ENCODE results near the gene CFDP1. TPM values are rescaled to one million over a fixed set of nuclear protein-coding genes. Genes with fewer than 3 reads are reported as not detected.

CFDP1 gene
- total and polyA plus RNA-seq, 2 of the 13 experiments (the other 11 are each of a cell fraction or from before 2014, with no cell fraction given): 78.6 to 153 TPM

DNA sequence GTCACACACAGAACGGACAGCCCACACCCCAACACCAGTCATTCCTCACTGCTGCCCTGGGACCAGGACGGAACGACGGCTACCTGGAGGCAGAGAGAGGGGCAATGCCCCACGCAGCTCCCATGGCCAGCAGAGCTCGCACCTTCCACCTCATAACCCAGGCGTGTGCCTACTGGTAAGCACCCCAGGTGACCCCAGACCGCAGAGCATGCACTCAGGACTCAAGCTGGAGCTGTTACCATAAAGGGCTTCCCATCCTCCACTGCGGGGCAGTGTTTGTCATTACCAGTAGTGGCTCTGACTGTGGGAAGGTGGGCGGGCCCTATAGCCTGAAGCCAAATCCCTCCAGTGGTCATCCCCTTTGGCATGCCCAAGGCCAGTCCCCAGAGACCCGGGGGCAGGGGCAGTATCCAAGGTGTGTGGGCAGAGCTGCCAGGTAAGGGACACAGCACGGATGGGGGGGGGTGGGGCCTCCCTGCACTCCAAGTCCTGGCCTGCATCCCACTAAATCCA is 177.2 kb downstream of the CFDP1 start (continued):
- TF ChIP-seq ATF7 (IDR thresholded peaks at IDR 0.05) (no peak), ATF7 (CRISPR knock-in tag; IDR thresholded peaks at IDR 0.05) (0 out of 2 replicates have a peak, but pooled peaks have one; percentile 5), FOSL2 (CRISPR knock-in tag; IDR thresholded peaks at IDR 0.05) (peak; percentile 30; the same call in 1 of the 2 replicates), ASH2L (IDR thresholded peaks at IDR 0.05; ENCODE audit: insufficient read length, low read depth, low read length) (no peak), PTBP1 (IDR thresholded peaks at IDR 0.05; ENCODE audit: low read depth, low read length, poor library complexity, severe bottlenecking) (peak; percentile 28), XRCC5 (optimal IDR thresholded peaks at IDR 0.05; ENCODE audit: low read length) (peak; percentile 38), SAP130 (CRISPR knock-in tag; IDR thresholded peaks at IDR 0.05; ENCODE audit: low read depth) (peak; percentile 60), PPARG (CRISPR knock-in tag; conservative IDR thresholded peaks at IDR 0.05) (0 out of 2 replicates have a peak, but pooled peaks have one; percentile 37), PITX1 (CRISPR knock-in tag; IDR thresholded peaks at IDR 0.05) (peak; percentile 61; the same call in 1 of the 2 replicates), ZNF484 (CRISPR knock-in tag; IDR thresholded peaks at IDR 0.05; ENCODE audit: borderline replicate concordance, low read depth) (no peak), ZNF512B (CRISPR knock-in tag; IDR thresholded peaks at IDR 0.05; ENCODE audit: borderline replicate concordance) (peak; percentile 76; the same call in 1 of the 2 replicates), SMC3 (IDR thresholded peaks at IDR 0.05; ENCODE audit: low read length) (peak; percentile 50), RARA (CRISPR knock-in tag; IDR thresholded peaks at IDR 0.05) (0 out of 2 replicates have a peak, but pooled peaks have one; percentile 22), POLR2A (IDR thresholded peaks at IDR 0.05; ENCODE audit: insufficient read depth in 1 of 2, low read depth in 2 of 2, low read length in 2 of 2) (no peak), PATZ1 (CRISPR knock-in tag; IDR thresholded peaks at IDR 0.05) (peak; percentile 54; the same call in 1 of the 2 replicates), ZBTB38 (CRISPR knock-in tag; IDR thresholded peaks at IDR 0.05) (peak; percentile 78; the same call in 1 of the 2 replicates), FOXJ3 (CRISPR knock-in tag; IDR thresholded peaks at IDR 0.05; ENCODE audit: borderline replicate concordance) (no peak), NRL (CRISPR knock-in tag; IDR thresholded peaks at IDR 0.05; ENCODE audit: borderline replicate concordance) (peak; percentile 12; the same call in 1 of the 2 replicates), ZNF17 (CRISPR knock-in tag; IDR thresholded peaks at IDR 0.05) (no peak), ZMYM4 (CRISPR knock-in tag; IDR thresholded peaks at IDR 0.05) (peak; percentile 37; the same call in 1 of the 2 replicates), PBX2 (CRISPR knock-in tag; IDR thresholded peaks at IDR 0.05) (no peak), ZNF605 (CRISPR knock-in tag; IDR thresholded peaks at IDR 0.05) (peak; percentile 50; the same call in 1 of the 2 replicates), POLR2AphosphoS2 (IDR thresholded peaks at IDR 0.05; ENCODE audit: low read depth, low read length) (0 out of 2 replicates have a peak, but pooled peaks have one; percentile 35), HIC2 (CRISPR knock-in tag; IDR thresholded peaks at IDR 0.05; ENCODE audit: low read depth) (peak; percentile 45; the same call in 1 of the 2 replicates)

Data from HepG2 (cell line).